ENCODE measurements around the gene AGAP1. TPM values are rescaled to one million over a fixed set of nuclear protein-coding genes. Genes with fewer than 3 reads are reported as not detected.

Gene AGAP1
- polyA plus RNA-seq, 1 donor from 2014 or later: 17.4 TPM

DNA sequence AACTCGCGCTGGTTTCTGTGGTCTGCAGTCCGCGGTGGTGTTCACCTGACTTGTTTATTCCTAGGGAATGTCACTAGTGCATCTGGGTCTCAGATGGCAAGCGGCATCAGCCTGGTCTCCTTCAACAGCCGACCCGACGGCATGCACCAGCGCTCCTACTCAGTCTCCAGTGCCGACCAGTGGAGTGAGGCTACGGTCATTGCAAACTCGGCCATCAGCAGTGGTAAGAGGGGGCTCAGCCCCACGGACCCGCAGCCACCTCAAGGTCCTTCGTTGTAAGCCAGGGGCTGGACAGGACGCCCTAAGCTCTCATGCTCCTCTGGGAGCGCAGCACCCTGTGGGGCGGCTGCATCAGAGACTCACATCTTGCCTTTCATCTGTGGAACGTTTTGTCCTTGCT is 436.9 kb downstream of the AGAP1 start:
- Histone ChIP-seq H3K4me3 (ENCODE audit: low read length) (no peak overlapping the region), H3K9me3 (ENCODE audit: low read length) (no peaks in the 10 kb centered on the region), H3K36me3 (ENCODE audit: insufficient read depth, low read length) (no peaks in the 10 kb centered on the region), H4K20me1 (ENCODE audit: insufficient read depth) (no peaks in the 10 kb centered on the region), H3K79me2 (replicated peaks; ENCODE audit: insufficient read depth, low read length) (no peaks in the 10 kb centered on the region), H3K27me3 (ENCODE audit: insufficient read depth, low read depth, low read length) (no peaks in the 10 kb centered on the region), H2AFZ (ENCODE audit: low read depth, low read length) (no peak overlapping the region), H3K9ac (ENCODE audit: low read length) (no peak overlapping the region), H3K4me2 (ENCODE audit: low read length) (no peak overlapping the region), H3F3A (ENCODE audit: insufficient read depth, low read length, poor library complexity, severe bottlenecking) (no peaks in the 10 kb centered on the region), H3K9me2 (ENCODE audit: insufficient read depth, low read length) (no peaks in the 10 kb centered on the region), H3K27ac (ENCODE audit: low read length) (no peak overlapping the region)
- TF ChIP-seq EZH2 (IDR thresholded peaks at IDR 0.05; ENCODE audit: borderline replicate concordance, insufficient read depth, low read length, poor library complexity, severe bottlenecking): no peak
- TF ChIP-seq, protein P1, sequence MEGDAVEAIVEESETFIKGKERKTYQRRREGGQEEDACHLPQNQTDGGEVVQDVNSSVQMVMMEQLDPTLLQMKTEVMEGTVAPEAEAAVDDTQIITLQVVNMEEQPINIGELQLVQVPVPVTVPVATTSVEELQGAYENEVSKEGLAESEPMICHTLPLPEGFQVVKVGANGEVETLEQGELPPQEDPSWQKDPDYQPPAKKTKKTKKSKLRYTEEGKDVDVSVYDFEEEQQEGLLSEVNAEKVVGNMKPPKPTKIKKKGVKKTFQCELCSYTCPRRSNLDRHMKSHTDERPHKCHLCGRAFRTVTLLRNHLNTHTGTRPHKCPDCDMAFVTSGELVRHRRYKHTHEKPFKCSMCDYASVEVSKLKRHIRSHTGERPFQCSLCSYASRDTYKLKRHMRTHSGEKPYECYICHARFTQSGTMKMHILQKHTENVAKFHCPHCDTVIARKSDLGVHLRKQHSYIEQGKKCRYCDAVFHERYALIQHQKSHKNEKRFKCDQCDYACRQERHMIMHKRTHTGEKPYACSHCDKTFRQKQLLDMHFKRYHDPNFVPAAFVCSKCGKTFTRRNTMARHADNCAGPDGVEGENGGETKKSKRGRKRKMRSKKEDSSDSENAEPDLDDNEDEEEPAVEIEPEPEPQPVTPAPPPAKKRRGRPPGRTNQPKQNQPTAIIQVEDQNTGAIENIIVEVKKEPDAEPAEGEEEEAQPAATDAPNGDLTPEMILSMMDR (IDR thresholded peaks at IDR 0.05; ENCODE audit: poor library complexity, severe bottlenecking): no peak
- TF ChIP-seq, protein P2, sequence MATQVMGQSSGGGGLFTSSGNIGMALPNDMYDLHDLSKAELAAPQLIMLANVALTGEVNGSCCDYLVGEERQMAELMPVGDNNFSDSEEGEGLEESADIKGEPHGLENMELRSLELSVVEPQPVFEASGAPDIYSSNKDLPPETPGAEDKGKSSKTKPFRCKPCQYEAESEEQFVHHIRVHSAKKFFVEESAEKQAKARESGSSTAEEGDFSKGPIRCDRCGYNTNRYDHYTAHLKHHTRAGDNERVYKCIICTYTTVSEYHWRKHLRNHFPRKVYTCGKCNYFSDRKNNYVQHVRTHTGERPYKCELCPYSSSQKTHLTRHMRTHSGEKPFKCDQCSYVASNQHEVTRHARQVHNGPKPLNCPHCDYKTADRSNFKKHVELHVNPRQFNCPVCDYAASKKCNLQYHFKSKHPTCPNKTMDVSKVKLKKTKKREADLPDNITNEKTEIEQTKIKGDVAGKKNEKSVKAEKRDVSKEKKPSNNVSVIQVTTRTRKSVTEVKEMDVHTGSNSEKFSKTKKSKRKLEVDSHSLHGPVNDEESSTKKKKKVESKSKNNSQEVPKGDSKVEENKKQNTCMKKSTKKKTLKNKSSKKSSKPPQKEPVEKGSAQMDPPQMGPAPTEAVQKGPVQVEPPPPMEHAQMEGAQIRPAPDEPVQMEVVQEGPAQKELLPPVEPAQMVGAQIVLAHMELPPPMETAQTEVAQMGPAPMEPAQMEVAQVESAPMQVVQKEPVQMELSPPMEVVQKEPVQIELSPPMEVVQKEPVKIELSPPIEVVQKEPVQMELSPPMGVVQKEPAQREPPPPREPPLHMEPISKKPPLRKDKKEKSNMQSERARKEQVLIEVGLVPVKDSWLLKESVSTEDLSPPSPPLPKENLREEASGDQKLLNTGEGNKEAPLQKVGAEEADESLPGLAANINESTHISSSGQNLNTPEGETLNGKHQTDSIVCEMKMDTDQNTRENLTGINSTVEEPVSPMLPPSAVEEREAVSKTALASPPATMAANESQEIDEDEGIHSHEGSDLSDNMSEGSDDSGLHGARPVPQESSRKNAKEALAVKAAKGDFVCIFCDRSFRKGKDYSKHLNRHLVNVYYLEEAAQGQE (IDR thresholded peaks at IDR 0.05; ENCODE audit: borderline replicate concordance): no peak
- TF ChIP-seq TAF1 (IDR thresholded peaks at IDR 0.05; ENCODE audit: low read depth): no peak
- no peak for TF ChIP-seq MXI1 (conservative IDR thresholded peaks at IDR 0.05; ENCODE audit: poor library complexity, severe bottlenecking)
- TF ChIP-seq POLR2AphosphoS5 (IDR thresholded peaks at IDR 0.05): no peak
- TF ChIP-seq RAD21 (conservative IDR thresholded peaks at IDR 0.05): no peak
- no peak for TF ChIP-seq EP300 (conservative IDR thresholded peaks at IDR 0.05; ENCODE audit: poor library complexity, severe bottlenecking)
- TF ChIP-seq SMC3 (conservative IDR thresholded peaks at IDR 0.05; ENCODE audit: poor library complexity): no peak

DNA sequence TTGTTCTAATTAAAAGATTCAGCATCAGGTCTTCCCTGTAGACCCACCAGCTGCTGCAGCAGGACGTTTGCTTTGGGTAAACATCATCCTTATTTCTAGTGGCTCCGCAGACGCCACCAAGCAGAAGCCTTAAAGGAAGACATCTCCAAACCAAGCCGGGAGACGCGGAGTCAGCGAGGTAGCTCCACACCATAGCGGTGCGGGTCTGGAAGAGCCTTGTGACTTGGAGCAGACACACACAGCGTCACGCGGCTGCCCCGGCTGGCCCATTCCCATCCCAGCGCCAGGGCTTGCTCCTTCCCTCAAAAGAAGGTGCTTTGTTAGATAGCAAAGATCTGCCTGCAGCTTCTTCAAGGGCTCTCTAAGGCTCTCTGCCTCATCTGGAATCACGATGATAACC is 437.8 kb downstream of the AGAP1 start:
- Histone ChIP-seq H3F3A (ENCODE audit: insufficient read depth, low read length, poor library complexity, severe bottlenecking) (no peaks in the 10 kb centered on the region), H3K9ac (ENCODE audit: low read length) (no peak overlapping the region)
- TF ChIP-seq SMC3 (conservative IDR thresholded peaks at IDR 0.05; ENCODE audit: poor library complexity): no peak
- TF ChIP-seq, protein P1 (IDR thresholded peaks at IDR 0.05; ENCODE audit: poor library complexity, severe bottlenecking): no peak
- TF ChIP-seq POLR2AphosphoS5 (IDR thresholded peaks at IDR 0.05): no peak
- no peak for TF ChIP-seq TAF1 (IDR thresholded peaks at IDR 0.05; ENCODE audit: low read depth)
- no peak for TF ChIP-seq RAD21 (conservative IDR thresholded peaks at IDR 0.05)
- TF ChIP-seq, protein P2 (IDR thresholded peaks at IDR 0.05; ENCODE audit: borderline replicate concordance): no peak
- TF ChIP-seq MXI1 (conservative IDR thresholded peaks at IDR 0.05; ENCODE audit: poor library complexity, severe bottlenecking): no peak
- no peak for TF ChIP-seq EP300 (conservative IDR thresholded peaks at IDR 0.05; ENCODE audit: poor library complexity, severe bottlenecking)
- no peak for TF ChIP-seq EZH2 (IDR thresholded peaks at IDR 0.05; ENCODE audit: borderline replicate concordance, insufficient read depth, low read length, poor library complexity, severe bottlenecking)

More for the DNA sequence above, 437.8 kb downstream of the AGAP1 start:
- H3K27ac ChIP-seq (ENCODE audit: low read length): no peak overlapping the region
- H3K27me3 ChIP-seq (ENCODE audit: insufficient read depth, low read depth, low read length): no peaks in the 10 kb centered on the region
- H3K9me2 ChIP-seq (ENCODE audit: insufficient read depth, low read length): no peaks in the 10 kb centered on the region
- no peaks in the 10 kb centered on the region for H3K9me3 ChIP-seq (ENCODE audit: low read length)
- H4K20me1 ChIP-seq (ENCODE audit: insufficient read depth): no peaks in the 10 kb centered on the region
- no peak overlapping the region for H3K4me2 ChIP-seq (ENCODE audit: low read length)
- no peak overlapping the region for H2AFZ ChIP-seq (ENCODE audit: low read depth, low read length)
- no peak overlapping the region for H3K4me3 ChIP-seq (ENCODE audit: low read length)
- no peaks in the 10 kb centered on the region for H3K36me3 ChIP-seq (ENCODE audit: insufficient read depth, low read length)
- H3K79me2 ChIP-seq (replicated peaks; ENCODE audit: insufficient read depth, low read length): no peaks in the 10 kb centered on the region

All from neural cell (in vitro differentiated cells).